T-cell (primary cell): Measurements from ENCODE around the gene BBS2. TPM values are rescaled to one million over a fixed set of nuclear protein-coding genes. Genes with fewer than 3 reads are reported as not detected.

Source experiments
- ATAC-seq, 4 experiments: fragments of 200-7000 bp in 3 of 4; fragments of 150-1000 bp in 1 of 4; cut with Tn5 transposase; replicated peaks in 1 of 4; 1 replicate in 3 of 4; 2 replicates in 1 of 4; pipeline ENCODE4 v1.10.0; 2021; ENCODE audit warnings: moderate library complexity in 3 of 4, mild to moderate bottlenecking in 2 of 4, moderate number of reproducible peaks in 1 of 4
- CTCF ChIA-PET, 2 donors: fragments of 300-600 bp; sonication (Branson Sonifier 250); formaldehyde crosslinking; loops; one replicate each; lab custom pipeline; 2022; ENCODE audit warnings: antibody characterized with exemption in 2 of 2; lab: Charles Lee
- POLR2A ChIA-PET, 2 donors: fragments of 300-600 bp; sonication (Branson Sonifier 250); formaldehyde crosslinking; loops; one replicate each; lab custom pipeline; 2022; ENCODE audit warnings: antibody characterized with exemption in 2 of 2; lab: Charles Lee
- DNase-seq, 35 experiments: peaks; one replicate each; pipeline versions ENCODE4 v3.0.0 to v3.0.0-alpha.2; 2013 to 2023
- H3K27ac ChIP-seq: one replicate; pipeline ENCODE4 v1.5.1; 2013; ENCODE audit warnings: low read length
- H3K27me3 ChIP-seq, 2 experiments: replicated peaks in 1 of 2; 1 replicate in 1 of 2; 2 replicates in 1 of 2; pipeline versions ENCODE4 v1.6.1 to v1.7.0; 2013; ENCODE audit warnings: low read length in 1 of 2, mixed read lengths in 1 of 2; ENCODE audit not compliant: control insufficient read depth in 2 of 2, insufficient read depth in 2 of 2; ENCODE audit errors: extremely low read depth in 1 of 2
- H3K36me3 ChIP-seq, 2 donors: 1 replicate in 1 of 2; 2 replicates in 1 of 2; pipeline versions ENCODE4 v1.6.1 to v1.7.0; 2013; ENCODE audit warnings: low read length in 1 of 2; ENCODE audit not compliant: control insufficient read depth in 2 of 2, insufficient read depth in 1 of 2; ENCODE audit errors: extremely low read depth in 1 of 2
- H3K4me1 ChIP-seq, 2 experiments: 1 replicate in 1 of 2; 2 replicates in 1 of 2; pipeline versions ENCODE4 v1.6.1 to v1.7.0; 2013; ENCODE audit warnings: low read length in 2 of 2, mixed read lengths in 1 of 2; ENCODE audit not compliant: insufficient read depth in 2 of 2, control insufficient read depth in 1 of 2; ENCODE audit errors: extremely low read depth in 1 of 2
- H3K4me3 ChIP-seq, 2 donors: 1 replicate in 1 of 2; 2 replicates in 1 of 2; pipeline versions ENCODE4 v1.5.1 to v1.7.0; 2013; ENCODE audit warnings: mild to moderate bottlenecking in 2 of 2, low read length in 1 of 2, moderate library complexity in 1 of 2; ENCODE audit not compliant: control insufficient read depth in 1 of 2; ENCODE audit errors: extremely low read depth in 1 of 2
- H3K9me3 ChIP-seq: 2 replicates; pipeline ENCODE4 v1.7.0; 2013
- H3K27ac Mint-ChIP-seq, 2 donors: one replicate each; pipeline ENCODE4 v1.8.0; 2020 to 2021; ENCODE audit warnings: mild to moderate bottlenecking in 2 of 2, mixed read lengths in 2 of 2
- H3K27me3 Mint-ChIP-seq, 2 donors: one replicate each; pipeline ENCODE4 v1.8.0; 2021 to 2022; ENCODE audit warnings: mixed read lengths in 2 of 2
- H3K36me3 Mint-ChIP-seq: one replicate; pipeline ENCODE4 v1.8.0; 2021; ENCODE audit warnings: mixed read lengths
- H3K4me1 Mint-ChIP-seq, 3 donors: one replicate each; pipeline ENCODE4 v1.8.0; 2020 to 2022; ENCODE audit warnings: mixed read lengths in 3 of 3, mild to moderate bottlenecking in 1 of 3
- H3K4me3 Mint-ChIP-seq, 3 donors: one replicate each; pipeline ENCODE4 v1.8.0; 2020 to 2022; ENCODE audit warnings: mild to moderate bottlenecking in 3 of 3, mixed read lengths in 3 of 3, moderate library complexity in 3 of 3
- H3K9me3 Mint-ChIP-seq, 3 donors: one replicate each; pipeline ENCODE4 v1.8.0; 2020 to 2022; ENCODE audit warnings: mixed read lengths in 3 of 3
- WGBS: methylation state at CpG from one replicate; pipeline ENCODE4 v1.1.5; 2013; ENCODE audit warnings: missing lambda C conversion rate; ENCODE audit not compliant: insufficient coverage; 5-methylcytosine and 5-hydroxymethylcytosine counted together
- total RNA-seq, 35 experiments: library from RNA in 6 of 35; stranded (reverse) in 6 of 35; fragments of 120-200 nt in 1 of 35; gene quantifications; one replicate each; pipeline versions ENCODE4 v1.2.1 to v1.2.4 and lab custom pipeline; 2013 to 2026

The BBS2 gene
- total RNA-seq, 5 donors from 2014 or later (not counting 1 experiment from before 2014, with no cell fraction given) = 63.1 to 84.6 (median 76.6) TPM

DNA sequence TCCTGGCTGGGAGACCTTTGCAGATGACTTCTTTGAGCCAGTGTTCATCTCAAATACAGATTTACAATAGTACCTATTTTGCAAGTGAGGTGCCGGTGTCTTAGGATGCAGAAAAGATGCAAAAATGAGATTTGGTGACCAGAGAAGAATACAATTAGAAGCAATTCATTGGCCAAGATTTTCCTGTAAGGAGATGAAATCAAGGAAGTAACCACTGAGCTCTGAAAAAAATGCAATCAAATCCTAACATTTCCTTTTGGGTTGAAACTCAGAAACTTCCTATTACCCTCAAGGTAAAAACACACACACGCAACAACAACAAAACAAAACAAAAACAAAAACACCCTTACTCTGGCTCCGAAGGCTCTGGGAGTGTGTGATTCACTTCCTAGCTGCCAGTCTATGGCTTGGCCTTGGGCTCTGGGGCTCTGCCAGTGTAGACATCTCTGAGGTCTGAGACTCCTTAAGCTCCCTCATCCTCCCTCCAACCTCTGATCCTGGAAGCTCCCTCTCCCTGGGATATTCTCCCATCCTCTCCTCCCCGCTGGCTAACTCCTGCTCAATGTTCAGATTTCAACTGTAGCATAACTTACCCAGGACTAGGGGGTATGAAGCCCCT, 28.2 kb upstream of the BBS2 start:
- peak overlapping the region; percentile 65 to 81 for H3K27ac Mint-ChIP-seq
- ATAC-seq = no peak
- Histone ChIP-seq H3K27ac (no peak overlapping the region), H3K9me3 (no peaks in the 10 kb centered on the region), H3K27me3 (peaks cover 0 to 6% of the 10 kb centered on the region in 2 experiments), H3K36me3 (no peaks in the 10 kb centered on the region), H3K4me1 (peaks cover 6 to 12% of the 10 kb centered on the region in 2 experiments), H3K4me3 (no peak overlapping the region)
- H3K9me3 Mint-ChIP-seq = no peaks in the 10 kb centered on the region
- peaks cover 4 to 5% of the 10 kb centered on the region in 2 donors for H3K27me3 Mint-ChIP-seq
- no peaks in the 10 kb centered on the region for H3K36me3 Mint-ChIP-seq
- peak overlapping the region in 1 of 3 donors; percentile 17 for H3K4me3 Mint-ChIP-seq
- ChIA-PET CTCF (interaction anchor here in 1 of 2 donors (0.6 to 0.8 kb wide), 2 partner anchors 18 to 828 kb away, joined by 3 to 4 read pairs; no protein-coding TSS in a partner anchor), POLR2A (interaction anchor here in 1 of 2 donors (0.7 kb wide), 1 partner anchor 465 kb away, joined by 5 read pairs; no protein-coding TSS in a partner anchor)
- 67% methylated on average over 1 of the region's 4 CpGs for WGBS
- DNase-seq = no peak
- H3K4me1 Mint-ChIP-seq = peaks cover 7 to 20% (median 16%) of the 10 kb centered on the region in 3 donors

DNA sequence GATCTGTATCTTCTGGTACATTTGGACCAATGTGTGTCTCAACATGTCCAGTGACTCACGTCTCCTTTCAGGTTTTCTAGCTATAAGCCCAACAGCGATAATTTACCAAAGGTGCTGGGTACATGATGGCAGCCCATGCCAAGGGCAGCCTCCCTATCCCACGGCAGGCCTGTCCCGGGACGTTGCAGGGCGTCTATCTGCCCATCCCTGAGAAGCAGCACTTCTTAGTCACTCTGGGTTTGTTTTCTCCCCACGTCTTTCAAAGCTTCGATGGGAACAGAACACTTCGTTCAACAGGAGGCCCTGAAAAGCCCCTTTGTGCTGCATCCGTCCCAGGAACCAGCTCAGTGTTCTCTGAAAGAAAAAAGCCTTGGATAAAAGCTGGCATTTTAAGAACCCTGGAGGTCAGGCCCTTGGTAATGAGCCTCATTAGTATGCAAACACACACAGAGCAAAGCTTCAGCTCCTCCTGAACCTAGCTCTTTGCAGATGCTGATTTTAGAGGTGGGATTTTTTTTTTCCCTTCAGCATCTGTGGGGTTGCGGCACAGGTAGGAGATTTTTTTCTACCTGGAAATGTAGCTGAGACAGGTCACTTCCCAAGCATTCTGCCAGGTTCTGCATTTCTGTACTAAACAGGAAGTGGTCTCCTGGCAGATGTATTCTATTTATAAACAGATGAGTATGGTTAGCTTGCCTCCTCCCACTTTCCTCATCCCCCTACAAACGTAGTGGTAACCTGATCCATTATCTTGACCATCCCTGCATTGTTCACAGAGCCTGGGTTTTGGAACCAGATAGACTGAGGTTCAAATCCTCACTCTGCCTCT, 27.5 kb upstream of the BBS2 start:
- H3K36me3 ChIP-seq = no peaks in the 10 kb centered on the region
- no peak overlapping the region for H3K4me3 ChIP-seq
- Mint-ChIP-seq H3K9me3 (no peaks in the 10 kb centered on the region), H3K4me3 (peak overlapping the region in 1 of 3 donors; percentile 17), H3K27me3 (peaks cover 4 to 7% of the 10 kb centered on the region in 2 donors), H3K4me1 (peaks cover 7 to 20% (median 16%) of the 10 kb centered on the region in 3 donors), H3K36me3 (no peaks in the 10 kb centered on the region), H3K27ac (peak overlapping the region; percentile 65 to 81)
- peaks cover 6 to 12% of the 10 kb centered on the region in 2 experiments for H3K4me1 ChIP-seq
- CTCF ChIA-PET = interaction anchor here (0.6 to 0.8 kb wide), 3 partner anchors 17 to 829 kb away, joined by 3 to 8 read pairs (median 4); no protein-coding TSS in a partner anchor
- H3K27me3 ChIP-seq = peaks cover 0 to 5% of the 10 kb centered on the region in 2 experiments
- no peak overlapping the region for H3K27ac ChIP-seq
- ATAC-seq (peak; percentile 45 to 64 (median 52)), DNase-seq (no peak)
- POLR2A ChIA-PET = interaction anchor here in 1 of 2 donors (0.7 kb wide), 1 partner anchor 466 kb away, joined by 5 read pairs; no protein-coding TSS in a partner anchor
- no peaks in the 10 kb centered on the region for H3K9me3 ChIP-seq
- WGBS = 72% methylated on average over 10 of the region's 12 CpGs

DNA sequence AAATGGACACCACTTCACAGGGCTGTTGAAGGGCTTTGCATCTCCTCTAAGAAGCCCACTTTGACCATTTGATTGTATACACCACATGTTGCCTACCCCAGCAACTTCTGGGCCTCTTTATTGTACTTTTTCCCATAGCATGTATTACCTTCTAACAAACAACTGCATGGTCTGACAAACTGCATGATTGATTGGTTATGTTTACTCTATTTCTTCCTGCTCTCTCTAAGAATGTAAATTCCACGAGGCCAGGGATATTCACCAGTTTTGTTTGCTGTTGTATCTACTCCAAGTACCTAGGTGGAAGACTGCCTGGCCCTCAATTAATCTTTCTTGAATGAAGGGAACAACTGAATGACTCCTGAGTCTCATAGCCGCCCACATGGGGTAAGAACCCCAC, 22.2 kb upstream of the BBS2 start:
- no CpG with 5 or more reads among the region's 2 CpGs for WGBS
- no peak overlapping the region for H3K4me3 ChIP-seq
- ChIA-PET CTCF (no interaction called here), POLR2A (no interaction called here)
- H3K27ac ChIP-seq = no peak overlapping the region
- H3K27me3 ChIP-seq = peaks cover 0 to 10% of the 10 kb centered on the region in 2 experiments
- Mint-ChIP-seq H3K4me1 (peaks cover 0 to 4% (median 2%) of the 10 kb centered on the region in 3 donors), H3K36me3 (no peaks in the 10 kb centered on the region), H3K27ac (no peak overlapping the region), H3K4me3 (no peak overlapping the region), H3K27me3 (peaks cover 10 to 31% of the 10 kb centered on the region in 2 donors), H3K9me3 (peaks cover 0 to 3% (median 0%) of the 10 kb centered on the region in 3 donors)
- ATAC-seq = no peak
- H3K36me3 ChIP-seq = no peaks in the 10 kb centered on the region
- no peak for DNase-seq
- no peaks in the 10 kb centered on the region for H3K9me3 ChIP-seq
- H3K4me1 ChIP-seq = peaks cover 0 to 2% of the 10 kb centered on the region in 2 experiments

DNA sequence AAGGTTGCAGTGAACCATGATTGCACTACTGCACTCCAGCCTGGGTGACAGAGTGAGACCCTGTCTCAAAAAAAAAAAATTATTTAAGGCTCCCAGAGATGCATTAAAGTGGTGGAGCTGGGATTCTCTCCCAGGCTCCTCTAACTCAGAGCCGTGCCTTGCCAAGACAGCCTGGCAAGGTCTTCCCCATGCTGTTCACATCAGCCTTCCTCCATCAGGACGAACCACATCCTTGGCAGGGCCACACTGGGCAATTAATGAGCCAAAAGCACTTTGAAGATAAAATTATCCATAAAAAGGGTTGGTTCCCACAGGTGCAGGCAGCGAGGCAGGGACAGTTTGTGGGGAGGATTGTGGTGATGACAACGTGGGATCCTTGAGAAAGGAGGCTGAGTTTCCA, 19.8 kb upstream of the BBS2 start:
- H3K9me3 Mint-ChIP-seq = peaks cover 0 to 3% (median 0%) of the 10 kb centered on the region in 3 donors
- Histone ChIP-seq H3K36me3 (no peaks in the 10 kb centered on the region), H3K27ac (no peak overlapping the region), H3K9me3 (no peaks in the 10 kb centered on the region), H3K27me3 (peaks cover 0 to 21% of the 10 kb centered on the region in 2 experiments), H3K4me1 (no peaks in the 10 kb centered on the region), H3K4me3 (no peak overlapping the region)
- POLR2A ChIA-PET = no interaction called here
- ATAC-seq (no peak), DNase-seq (no peak)
- CTCF ChIA-PET = no interaction called here
- H3K27me3 Mint-ChIP-seq = peaks cover 13 to 45% of the 10 kb centered on the region in 2 donors
- no peaks in the 10 kb centered on the region for H3K4me1 Mint-ChIP-seq
- no peak overlapping the region for H3K4me3 Mint-ChIP-seq
- 60% methylated on average over 1 of the region's 4 CpGs for WGBS
- H3K27ac Mint-ChIP-seq = no peak overlapping the region
- no peaks in the 10 kb centered on the region for H3K36me3 Mint-ChIP-seq

DNA sequence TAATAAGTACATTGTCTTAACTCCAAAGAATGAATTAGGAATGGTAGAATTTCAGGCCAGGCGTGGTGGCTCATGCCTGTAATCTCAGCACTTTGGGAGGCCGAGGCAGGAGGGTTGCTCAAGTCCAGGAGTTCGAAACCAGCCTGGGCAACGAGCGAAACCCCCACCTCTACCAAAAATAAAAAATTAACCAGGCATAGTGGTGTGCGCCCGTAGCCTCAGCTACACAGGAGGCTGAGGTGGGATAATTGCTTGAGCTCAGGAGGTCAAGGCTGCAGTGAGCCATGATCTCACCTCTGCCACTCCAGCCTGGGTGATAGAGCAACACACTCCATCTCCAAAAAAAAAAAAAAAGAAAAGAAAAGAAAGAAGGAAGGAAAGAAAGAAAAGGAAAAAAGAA, 18.5 kb upstream of the BBS2 start:
- ChIA-PET CTCF (no interaction called here), POLR2A (no interaction called here)
- Mint-ChIP-seq H3K4me3 (no peak overlapping the region), H3K27ac (no peak overlapping the region), H3K27me3 (peaks cover 18 to 53% of the 10 kb centered on the region in 2 donors), H3K36me3 (no peaks in the 10 kb centered on the region), H3K9me3 (peaks cover 0 to 3% (median 0%) of the 10 kb centered on the region in 3 donors), H3K4me1 (no peaks in the 10 kb centered on the region)
- no peak overlapping the region for H3K4me3 ChIP-seq
- peaks cover 0 to 29% of the 10 kb centered on the region in 2 experiments for H3K27me3 ChIP-seq
- ATAC-seq (no peak), DNase-seq (no peak)
- H3K27ac ChIP-seq = no peak overlapping the region
- no CpG with 5 or more reads among the region's 7 CpGs for WGBS
- H3K4me1 ChIP-seq = no peaks in the 10 kb centered on the region
- no peaks in the 10 kb centered on the region for H3K9me3 ChIP-seq
- no peaks in the 10 kb centered on the region for H3K36me3 ChIP-seq

DNA sequence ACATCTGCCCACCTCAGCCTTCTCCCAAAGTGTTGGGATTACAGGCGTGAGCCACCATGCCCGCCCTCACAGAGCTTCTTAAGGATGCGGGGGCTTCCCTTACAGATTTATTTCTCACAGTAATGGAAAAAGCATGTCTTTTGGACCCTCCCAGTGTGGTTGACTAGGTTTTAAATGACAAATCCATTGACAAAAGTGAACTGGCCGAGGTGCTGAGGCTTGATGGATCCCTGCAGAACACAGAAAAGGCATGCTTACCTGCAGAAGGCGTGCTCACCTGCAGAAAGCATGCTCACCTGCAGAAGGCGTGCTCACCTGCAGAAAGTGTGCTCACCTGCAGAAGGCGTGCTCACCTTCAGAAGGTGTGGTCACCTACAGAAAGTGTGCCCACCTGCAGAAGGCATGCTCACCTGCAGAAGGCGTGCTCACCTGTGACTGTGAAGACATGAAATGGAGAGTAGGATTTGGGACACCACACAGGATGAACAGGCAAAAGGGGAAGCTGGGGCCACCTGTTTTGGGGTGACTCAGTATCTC, 15.1 kb upstream of the BBS2 start:
- Histone ChIP-seq H3K9me3 (no peaks in the 10 kb centered on the region), H3K27me3 (peaks cover 0 to 28% of the 10 kb centered on the region in 2 experiments), H3K4me1 (no peaks in the 10 kb centered on the region), H3K36me3 (no peaks in the 10 kb centered on the region), H3K4me3 (no peak overlapping the region), H3K27ac (no peak overlapping the region)
- ATAC-seq (no peak), DNase-seq (no peak)
- H3K9me3 Mint-ChIP-seq = no peaks in the 10 kb centered on the region
- CTCF ChIA-PET = interaction anchor here in 1 of 2 donors (0.6 kb wide), 1 partner anchor 22 kb away, joined by 3 read pairs; no protein-coding TSS in a partner anchor
- H3K4me3 Mint-ChIP-seq = no peak overlapping the region
- no peaks in the 10 kb centered on the region for H3K4me1 Mint-ChIP-seq
- peaks cover 22 to 46% of the 10 kb centered on the region in 2 donors for H3K27me3 Mint-ChIP-seq
- WGBS = 76% methylated on average over 5 of the region's 8 CpGs
- no peak overlapping the region for H3K27ac Mint-ChIP-seq
- POLR2A ChIA-PET = interaction anchor here in 1 of 2 donors (0.5 to 0.6 kb wide), 2 partner anchors 113 to 173 kb away, joined by 3 to 4 read pairs; no protein-coding TSS in a partner anchor
- H3K36me3 Mint-ChIP-seq = no peaks in the 10 kb centered on the region
